T-helper 9 cell (primary cell): ENCODE measurements around the gene HOXB3.

Source experiments
- DNase-seq: peaks from one replicate; pipeline ENCODE4 v3.0.0-alpha.2; 2020
- total RNA-seq, 2 donors: gene quantifications; one replicate each; lab custom pipeline; 2026; lab: John Stamatoyannopoulos, UW

The HOXB3 gene
- 3.4 reads per million in 2 donors for total RNA-seq

DNA sequence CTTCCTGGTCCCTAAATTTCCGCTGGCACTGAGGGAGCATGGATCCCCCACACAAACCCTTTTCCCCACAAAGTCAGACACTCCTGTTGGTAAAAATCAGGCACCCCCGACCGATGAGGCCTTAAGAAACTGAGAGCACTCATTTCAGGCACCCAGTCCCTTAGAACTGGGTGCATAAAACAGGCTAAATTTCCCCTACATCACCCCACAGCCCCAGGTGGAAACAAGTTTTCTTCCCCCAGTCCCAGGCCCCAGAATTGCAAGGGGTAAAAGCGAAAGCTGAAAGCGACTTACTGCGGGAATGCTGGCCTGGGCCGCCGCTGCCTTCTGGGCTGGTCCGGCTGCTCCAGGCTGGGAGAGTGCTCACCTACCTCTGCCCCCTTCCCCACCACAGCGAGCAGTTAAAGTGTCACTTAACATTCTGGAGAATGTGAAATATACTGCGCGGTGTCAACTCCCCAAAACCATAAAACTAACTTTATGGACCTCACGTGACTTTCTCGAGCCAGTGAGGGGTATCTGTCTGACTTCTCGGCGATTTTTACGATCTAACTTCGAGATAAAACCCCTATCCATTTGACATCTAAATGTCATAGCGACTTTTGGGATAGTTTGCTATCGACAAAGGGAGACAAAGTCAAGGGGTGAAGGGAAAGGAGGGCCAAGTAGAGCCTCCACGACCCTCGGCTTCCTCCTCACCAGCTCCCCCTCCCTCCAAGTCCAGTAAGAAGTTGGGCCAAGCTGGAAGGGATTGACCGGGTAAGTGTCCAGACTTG lies at the start of gene HOXB3:
Gene HOXB3 (minus strand): TSS at position 411 of the 776 bp plus-strand sequence. CDS start 37,767 bp downstream, outside the sequence.
- DNase-seq: no peak

DNA sequence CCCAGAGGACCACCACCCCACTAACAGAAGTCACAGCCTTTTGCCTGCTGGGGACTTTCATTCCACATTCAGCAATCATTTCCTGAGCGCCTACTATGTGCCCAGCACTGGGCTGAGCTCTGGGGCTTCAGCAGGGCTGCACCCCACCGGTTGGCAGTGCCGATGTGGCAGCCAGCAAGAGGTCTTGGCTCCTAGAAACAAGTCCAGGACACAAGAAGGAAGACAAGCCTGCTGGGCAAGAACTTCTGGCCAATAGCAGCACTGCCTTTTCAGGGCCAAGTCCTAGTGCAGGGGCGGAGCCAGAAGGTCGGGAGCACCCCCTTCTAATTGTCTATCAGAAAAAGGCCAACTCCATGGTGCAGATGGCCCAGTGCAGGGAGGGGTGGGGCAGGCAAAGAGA lies 49.1 kb upstream of the HOXB3 start:
- no peak for DNase-seq

DNA sequence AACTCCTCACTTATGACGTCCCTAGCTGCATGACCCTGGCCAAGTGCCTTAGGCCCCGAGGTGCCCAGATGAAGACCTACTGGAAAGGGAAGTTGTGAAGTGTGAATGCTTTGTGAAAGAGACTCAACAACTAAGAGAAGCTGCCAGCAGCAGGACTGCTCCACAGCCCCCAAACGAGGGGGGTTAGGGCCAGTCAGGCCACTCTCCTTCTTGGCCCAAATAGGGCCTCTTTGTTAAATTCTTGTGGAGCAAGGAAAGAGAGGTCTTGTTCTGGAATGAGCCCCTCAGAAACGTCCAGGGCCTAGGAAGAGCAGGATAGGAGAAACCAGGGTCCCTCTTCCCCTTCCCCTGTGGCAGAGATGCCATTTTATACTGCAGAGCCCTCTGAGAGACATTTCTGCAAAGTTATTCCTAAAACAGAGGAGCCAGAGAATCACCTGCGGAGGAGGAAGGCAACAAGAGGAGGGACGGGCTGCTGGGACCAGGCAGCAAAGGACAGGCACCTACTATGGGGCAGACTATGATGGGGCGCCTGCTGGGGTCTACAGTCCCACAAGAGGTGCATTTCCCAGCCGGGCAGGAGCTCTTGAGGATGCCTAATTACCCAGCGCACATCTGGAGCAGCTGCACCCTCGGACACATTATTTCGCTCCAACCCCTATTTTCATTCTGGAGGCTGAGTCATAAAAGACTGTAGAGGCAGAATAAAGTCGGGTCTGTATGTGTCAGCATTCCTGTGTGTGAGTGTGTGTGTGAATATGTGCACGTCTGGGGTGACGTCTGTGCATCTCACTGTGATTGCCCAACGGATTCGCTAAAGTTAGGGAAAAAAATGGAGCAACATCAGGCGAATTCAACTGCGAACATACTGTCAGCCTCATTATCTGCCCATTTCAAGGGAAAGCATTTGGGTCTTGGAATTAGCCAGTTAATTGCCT lies 47.6 kb upstream of the HOXB3 start:
- DNase-seq: no peak

DNA sequence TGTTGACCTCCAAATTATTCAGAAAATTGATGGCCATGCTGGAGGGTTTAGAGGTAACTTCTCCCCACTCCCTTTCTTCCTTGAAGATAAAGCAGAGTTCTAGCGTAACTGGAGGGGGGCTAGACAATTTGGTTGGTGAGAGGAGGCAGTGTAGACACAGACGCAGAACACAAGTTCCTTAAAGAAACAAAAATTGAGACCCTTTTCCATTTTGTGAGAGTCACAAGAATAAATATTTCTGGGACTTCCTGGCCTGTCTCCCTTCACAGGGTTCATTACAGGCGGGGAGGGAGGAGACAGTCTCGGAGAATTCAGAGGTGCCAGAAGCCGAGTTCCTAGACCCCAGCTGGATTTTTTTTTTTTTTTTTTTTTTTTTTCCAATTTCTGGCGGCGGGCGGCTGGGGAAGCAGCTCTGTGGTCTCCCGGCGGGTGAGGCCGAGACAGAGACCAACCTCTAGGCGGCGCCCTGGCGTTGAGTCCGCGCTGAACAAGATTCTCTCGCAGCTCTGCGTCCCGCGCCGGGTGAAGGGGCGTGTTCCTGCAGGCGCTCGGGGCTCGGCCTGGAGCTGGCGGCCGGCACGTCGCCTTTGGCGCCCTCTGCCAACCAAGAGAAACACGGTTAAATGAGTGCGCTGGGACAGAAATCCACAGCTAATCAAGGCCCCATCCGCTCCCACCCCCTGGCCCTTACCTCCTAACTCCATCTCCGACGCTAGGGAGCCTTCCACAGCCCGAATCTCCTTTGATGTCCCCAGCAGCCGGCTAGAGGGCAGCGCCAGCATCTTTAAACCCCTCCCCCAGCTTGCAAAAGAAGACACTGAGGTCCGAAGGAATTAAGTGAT lies 46.4 kb upstream of the HOXB3 start:
- peak; percentile 67 for DNase-seq

DNA sequence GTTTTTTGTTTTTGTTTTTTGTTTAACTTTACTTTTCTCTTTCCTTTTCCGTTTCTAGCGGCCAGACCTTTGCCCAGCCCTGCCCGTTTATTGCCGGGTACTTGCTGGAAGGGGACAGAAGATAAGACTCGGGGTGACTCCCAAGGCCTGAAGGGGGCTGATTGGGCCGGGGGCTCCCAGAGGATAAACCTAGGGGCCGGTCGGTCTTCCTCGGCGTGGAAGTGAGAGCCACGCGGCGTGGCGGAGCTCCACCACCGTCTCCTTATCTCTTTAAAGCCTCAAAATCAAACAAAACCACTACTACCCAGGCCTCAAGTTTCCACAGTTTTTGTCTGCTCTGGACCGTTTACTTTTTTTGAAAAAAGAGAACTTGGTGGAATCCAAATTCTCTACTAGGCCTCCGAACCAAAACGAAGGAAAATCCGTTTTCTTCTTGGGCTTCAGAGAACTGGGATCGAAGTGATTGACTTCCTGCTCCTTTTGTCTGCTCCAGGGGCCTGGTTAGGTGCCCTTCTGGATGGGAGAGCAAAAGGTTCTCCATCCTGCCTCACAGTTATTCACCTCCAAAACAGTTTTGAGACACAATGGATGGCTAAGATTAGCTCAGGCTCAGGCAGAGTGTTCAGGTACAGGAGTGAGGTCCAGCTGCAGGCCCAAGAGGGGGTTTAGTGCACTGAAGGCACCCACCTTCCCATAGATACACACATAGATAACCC lies 44.6 kb upstream of the HOXB3 start:
- no peak for DNase-seq

DNA sequence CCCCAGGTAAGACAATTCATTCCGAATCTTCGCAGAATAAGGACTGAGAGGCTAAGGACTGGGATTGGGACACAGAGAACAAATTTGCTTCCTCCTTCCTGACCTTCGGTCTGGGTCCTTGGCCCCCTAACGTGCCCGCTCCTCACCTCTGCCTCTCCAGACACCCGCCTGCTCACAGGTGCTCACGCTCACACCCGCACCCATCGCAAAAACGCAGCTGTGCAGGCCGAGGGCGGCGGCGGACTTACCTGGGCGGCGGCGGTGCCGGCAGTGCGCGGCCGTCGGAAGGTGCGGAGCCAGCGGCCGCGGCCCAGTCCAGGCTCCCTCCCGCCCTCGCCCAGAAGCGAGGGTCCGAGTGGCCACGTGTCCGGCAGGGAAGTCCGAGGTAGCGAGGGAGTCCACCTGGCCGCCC lies 43.2 kb upstream of the HOXB3 start:
- DNase-seq: no peak

DNA sequence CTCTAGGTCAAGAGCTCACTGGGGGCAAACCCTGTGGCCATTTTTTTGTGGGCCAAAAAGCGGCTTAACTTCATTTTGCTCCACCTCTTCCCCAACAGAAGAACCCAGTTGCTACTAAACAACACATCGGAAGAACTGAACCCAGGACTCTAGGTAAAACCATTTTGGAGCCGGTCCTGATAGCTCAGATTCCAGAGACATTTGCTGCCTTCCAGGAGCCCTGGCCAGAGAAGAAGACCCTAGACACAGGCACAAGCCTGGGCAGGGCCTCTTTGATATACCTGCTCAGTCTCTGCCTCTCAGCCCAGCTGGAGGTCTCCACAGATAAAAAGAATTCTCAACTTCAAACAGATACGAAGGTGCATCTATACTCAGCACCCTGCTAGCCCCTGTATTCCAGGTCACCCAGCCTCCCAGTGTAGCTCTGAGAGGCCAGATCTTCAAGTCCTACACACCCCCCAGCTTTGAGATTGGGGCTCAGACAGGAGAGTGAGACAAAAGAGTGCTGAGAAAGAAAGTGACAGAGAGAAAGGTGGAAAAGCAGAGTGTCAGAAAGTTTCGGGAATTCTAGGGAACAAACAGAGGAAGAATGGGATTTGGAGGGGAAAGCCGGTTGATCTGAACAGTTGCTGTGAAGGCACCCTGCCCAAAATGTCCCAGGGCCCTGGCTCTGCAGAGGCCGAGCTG lies 42.7 kb upstream of the HOXB3 start:
- DNase-seq: no peak

DNA sequence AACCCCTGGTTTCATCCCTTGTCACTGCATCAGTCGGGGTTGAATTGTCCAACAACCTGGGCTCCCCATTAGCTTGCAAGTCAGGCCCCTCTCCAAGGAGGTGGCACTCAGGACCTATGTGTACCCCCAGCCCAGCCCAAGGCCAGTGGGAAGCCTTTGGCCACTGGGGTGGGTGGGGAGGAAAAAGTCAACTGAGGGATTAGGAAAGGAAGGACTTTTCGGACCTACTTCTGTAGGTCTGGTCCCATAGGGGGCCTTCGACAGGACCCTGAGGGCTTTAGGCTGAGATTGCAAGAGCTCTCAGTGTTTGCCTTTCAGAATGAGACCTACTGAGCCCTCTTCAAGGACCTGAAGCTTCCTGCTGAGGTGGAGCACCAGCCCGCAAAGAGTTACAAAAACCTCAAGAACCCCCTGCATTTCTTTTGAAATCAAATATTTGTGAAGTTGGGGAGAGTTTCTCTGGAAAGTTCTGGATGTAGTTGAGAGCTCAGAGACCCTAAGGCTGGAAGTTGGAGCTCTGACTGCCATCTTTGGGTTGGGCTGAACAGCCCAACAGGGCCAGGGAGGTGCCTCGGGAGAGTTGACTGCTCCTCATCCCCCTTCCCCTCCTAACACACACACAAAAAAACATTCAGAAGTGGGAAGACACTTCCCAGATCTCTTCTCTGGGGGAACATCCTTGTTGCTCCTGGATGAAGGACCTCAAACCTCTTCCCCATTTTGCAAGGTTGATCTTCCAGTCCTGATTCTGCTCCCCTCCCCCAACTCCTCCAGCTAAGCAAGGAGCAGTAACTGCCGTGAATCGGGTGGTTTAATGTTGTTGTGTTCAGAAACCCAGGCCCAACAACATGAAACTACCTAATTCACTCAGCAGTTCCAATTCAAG lies 41.9 kb upstream of the HOXB3 start:
- no peak for DNase-seq

DNA sequence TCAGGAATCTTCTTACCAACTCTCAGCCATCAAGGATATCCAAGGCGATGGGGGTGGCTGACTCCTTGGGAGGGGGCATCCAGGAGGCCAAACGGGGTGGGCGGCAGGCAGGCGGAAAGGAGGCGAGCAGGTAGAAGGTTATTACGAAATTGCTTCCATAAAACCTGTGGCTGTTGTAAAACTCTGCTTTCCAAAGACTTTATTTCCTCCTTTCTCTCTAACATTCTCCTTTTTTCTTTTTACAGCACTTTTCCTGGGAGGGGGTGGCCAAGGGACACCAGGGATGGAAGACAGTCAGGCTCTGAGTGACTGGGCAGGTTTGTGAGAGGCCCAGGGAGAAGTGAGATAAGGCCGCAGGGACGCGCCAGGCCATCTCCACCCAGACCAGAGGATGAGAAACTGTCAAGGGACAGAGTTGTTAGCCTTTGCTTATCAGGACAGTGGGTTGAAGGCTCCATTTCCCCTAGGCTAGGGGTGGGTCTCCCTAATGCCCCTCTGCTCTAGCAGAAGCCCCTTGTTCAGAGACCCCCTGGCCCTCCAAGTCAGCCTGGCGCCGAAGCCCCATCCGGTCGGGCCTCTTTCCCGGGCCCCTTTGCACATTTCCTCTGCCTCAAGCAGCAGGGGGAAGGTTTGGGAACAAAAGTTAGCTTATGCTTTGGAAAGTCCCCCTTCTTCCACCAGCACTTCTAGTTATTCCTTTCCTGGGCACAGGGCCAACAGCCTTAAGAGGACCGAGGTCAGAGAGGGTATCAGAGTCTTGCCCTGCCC lies 41.1 kb upstream of the HOXB3 start:
- DNase-seq: no peak

DNA sequence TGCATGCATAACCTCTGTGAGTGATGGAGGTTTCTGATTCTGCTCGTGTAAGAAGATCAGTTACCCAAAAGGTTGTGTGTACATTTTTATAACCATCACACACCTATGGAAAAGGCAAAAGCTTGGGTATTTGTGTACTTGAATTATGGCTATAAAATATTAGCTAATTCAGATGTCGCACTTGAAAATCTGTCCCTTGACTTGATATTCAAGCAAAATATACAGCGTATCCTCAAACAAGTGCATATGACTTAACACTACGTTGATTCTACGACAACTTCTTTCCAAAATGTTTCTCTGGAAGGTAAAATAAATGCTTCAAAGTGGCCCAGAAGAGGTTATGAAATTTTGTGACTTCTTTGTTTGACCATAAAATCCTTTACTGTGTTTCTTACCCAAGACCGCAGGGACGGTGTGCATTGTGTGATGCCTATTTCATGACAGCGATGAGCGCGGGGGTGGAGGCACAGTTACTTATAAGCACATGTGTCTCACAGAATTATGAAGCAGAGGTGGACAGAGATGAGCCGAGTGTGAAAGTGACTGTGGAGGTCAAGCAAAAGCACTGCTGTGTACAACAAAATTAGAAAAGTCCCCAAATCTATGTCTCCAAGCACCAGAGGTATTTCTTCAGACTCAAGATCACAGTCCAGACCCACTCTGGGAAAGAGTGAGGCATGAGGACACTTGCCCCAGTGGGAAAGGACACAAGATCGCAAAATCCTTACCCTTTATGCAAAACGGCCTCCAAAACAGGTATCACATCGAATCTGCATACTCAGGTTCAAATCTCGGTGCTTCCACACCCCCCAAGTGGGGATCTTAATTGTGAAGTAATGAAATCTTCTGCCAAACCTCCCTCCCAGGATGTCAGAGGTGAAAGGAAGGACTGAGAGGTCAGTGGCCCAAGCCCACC lies 40.2 kb upstream of the HOXB3 start:
- no peak for DNase-seq

DNA sequence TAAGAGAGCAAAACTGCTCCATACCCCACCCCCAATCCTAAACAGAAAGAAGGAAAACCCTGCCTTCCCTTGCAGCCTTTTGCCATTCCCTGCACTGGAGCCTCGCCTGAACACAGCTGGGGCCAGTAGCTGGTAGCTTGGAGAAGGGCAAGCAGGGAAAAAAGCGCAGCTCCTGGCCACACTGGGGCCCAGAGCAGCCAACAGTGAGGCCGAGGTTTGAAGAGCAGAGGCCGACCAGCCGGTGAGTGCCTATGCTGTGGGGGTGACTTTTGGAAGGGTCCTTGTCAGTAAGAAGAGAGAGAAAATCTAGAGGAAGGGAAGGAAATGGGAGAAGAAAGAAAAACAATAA lies 39.3 kb upstream of the HOXB3 start:
- DNase-seq: no peak

DNA sequence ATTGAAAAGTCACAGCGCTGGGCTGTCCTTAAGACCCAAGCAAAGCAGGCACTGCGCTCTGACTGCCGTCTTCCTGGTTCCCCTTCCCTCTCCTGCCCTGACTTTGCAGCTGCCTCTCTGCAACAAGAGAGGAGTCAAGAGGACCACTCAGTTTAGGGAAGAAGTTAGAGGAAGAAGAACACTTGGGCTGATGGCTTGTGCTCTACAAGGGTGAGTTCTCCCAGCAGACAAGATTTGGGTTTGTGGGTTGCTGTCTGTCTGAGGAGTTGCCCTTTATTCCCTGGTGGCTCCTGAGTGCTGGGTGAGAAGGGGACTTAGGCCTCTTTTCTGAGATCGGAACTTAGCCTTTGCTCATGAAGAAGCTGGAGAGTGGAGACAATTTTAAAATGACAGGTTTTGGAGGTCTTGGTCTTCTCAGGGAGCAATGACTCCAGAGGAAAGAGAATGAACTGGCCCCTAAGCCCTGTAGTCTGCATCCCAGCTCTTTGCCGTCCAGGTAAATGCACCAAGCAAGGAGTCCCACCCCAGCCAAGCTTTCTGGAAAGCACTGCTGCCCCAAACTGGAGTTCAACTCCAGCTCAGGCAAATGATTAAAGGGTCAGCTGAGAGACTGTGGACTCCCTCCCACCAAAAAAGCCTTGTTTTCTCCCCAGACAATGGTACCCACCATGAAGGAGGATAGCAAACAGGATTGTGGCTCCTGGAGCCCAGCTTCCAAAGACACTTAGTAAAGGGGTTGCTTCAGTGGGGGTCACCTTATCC lies 38.8 kb upstream of the HOXB3 start:
- DNase-seq: no peak

DNA sequence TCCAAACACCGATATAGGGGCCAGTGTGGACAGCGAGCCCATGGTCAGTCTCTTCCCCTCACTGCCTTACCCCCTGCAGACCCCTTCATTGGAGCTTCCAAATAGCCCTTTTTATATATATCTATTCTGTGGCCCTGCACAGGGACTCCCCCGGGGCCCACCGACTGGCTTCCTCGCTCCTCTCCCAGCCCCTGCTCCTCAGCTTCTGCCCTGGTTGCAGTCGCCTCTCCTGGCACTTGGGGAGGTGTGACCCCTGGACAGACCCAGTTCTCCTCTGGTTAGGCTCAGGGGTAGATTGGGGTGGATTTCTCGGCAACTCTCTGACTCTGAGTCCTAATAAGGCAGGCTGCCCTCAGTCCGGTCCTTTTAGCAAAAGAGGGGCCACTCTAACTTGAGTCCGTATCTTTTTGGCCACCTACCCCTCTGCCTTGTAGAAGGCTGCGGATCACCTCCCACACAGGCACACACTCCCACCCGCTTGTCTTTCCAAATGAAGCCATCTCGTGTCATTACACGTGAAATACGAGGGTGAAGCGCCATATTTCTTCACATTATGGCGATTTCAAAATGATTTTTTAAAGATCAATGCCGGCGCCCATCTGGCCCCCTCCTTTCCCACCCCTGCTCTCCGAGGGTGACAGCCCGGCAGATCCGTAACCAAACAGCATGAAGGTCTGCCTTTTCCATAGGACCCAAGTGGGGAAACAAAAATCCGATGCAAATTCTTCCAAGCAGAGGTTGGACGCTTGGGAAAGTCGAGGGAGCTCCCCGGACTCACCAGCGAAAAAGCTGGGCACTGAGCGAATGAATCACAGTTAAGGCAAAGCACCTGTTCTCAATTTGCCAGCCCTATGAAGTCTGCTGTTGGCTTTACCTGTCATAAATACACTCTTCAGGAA lies 37.8 kb upstream of the HOXB3 start:
- DNase-seq: no peak

DNA sequence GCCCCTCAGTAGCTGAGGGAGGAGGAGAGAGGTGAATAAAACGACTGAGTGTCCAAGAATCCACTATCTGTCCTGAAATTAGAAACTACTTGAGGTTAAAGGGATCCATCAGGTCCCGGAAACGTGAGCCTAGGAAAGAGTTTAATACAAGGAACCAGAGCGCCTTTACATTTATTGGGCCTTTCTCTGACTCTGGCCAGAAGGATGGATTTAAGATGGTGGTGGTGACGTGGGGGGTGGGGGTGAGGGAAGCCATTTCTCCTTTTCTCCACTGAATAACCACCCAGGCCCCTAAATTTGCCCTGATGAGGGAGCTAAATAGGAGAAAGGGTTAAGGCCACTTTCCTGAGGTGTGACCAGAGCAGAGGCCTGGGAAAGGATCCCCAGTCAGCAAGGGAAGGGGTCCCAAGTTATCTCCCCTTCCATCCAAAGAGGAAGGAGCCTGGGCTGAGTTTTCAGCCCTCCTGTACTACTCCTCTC lies 37.1 kb upstream of the HOXB3 start:
- no peak for DNase-seq

DNA sequence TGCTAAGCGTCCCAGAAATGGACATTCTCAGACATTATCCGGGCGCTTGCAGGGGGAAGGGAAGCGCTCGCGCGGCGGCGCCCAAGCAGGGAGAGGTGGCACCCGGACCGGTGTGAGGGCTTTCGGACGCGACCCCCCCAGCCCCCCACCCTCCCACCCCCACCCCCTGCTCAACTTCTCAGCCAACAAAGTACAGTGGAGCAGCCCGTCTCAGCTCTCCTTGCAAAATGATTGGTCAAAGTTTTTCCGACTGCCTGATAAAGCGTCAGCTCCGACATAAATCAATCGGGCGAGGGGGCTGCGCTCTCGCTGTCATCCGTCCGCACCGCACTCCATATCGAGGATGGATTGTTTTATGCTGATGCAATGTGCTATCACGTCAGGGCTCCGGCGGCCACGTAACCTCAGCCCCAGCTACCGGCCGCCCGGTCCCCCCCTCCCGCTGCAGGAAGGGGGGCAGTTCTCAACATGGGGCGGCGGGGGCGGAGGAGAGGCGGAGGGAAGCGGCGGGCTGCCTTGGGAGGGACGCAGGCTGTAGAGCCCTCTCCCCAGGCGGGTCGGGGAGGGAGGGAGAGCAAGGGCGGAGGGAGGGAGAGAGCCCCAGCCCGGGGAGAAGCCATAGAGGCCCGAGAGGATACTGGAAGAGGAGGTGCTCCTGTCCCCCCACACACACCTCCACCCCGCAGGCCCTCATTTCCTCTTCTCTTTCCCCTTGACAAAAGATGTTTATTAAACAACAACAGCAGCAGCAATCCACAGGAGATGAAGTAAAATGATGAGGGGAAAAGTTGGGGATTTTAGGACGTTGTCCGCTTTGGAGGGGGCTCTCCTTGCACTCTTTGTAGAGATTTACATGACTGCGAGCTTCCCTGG lies 36.4 kb upstream of the HOXB3 start, which contains the start of gene HOXB9:
Gene HOXB9 (minus strand): TSS at position 114 of the 873 bp plus-strand sequence. CDS start 89 bp downstream, at position 25.
- DNase-seq: peak; percentile 33
